Neural cell (in vitro differentiated cells): ENCODE results near the gene TLE3. TPM values are rescaled to one million over a fixed set of nuclear protein-coding genes. Genes with fewer than 3 reads are reported as not detected.

Source experiments
- H2AFZ ChIP-seq: fragments of 200-600, 300-800 bp; sonication (generic), shearing (Covaris generic); 2 replicates; pipeline ENCODE4 v1.6.0; 2014; ENCODE audit warnings: low read depth, mild to moderate bottlenecking, antibody characterized with exemption, low read length, moderate library complexity
- H3F3A ChIP-seq: fragments of 200-600 bp; shearing (Covaris generic); 2 replicates; pipeline ENCODE4 v1.6.1; 2016; ENCODE audit warnings: mild to moderate bottlenecking, moderate library complexity, mixed read lengths, antibody characterized with exemption, low read length; ENCODE audit not compliant: insufficient read depth, poor library complexity, severe bottlenecking
- H3K27ac ChIP-seq: fragments of 200-600, 300-800 bp; sonication (generic), shearing (Covaris generic); 2 replicates; pipeline ENCODE4 v1.5.1; 2014; ENCODE audit warnings: mild to moderate bottlenecking, low read length, moderate library complexity
- H3K27me3 ChIP-seq: fragments of 300-800, 200-600 bp; sonication (generic), shearing (Covaris generic); 2 replicates; pipeline ENCODE4 v1.6.0; 2014; ENCODE audit warnings: mild to moderate bottlenecking, low read depth, low read length, moderate library complexity; ENCODE audit not compliant: insufficient read depth
- H3K36me3 ChIP-seq: fragments of 300-800, 200-600 bp; sonication (generic), shearing (Covaris generic); 2 replicates; pipeline ENCODE4 v1.5.1; 2014; ENCODE audit warnings: mild to moderate bottlenecking, antibody characterized with exemption, low read length, moderate library complexity; ENCODE audit not compliant: insufficient read depth
- H3K4me2 ChIP-seq: fragments of 300-800, 200-600 bp; sonication (generic), shearing (Covaris generic); 2 replicates; pipeline ENCODE4 v1.6.0; 2014; ENCODE audit warnings: mild to moderate bottlenecking, low read length
- H3K4me3 ChIP-seq: fragments of 300-800, 200-600 bp; sonication (generic), shearing (Covaris generic); 2 replicates; pipeline ENCODE4 v1.5.1; 2014; ENCODE audit warnings: mild to moderate bottlenecking, low read length, moderate library complexity
- H3K79me2 ChIP-seq: fragments of 200-600 bp; shearing (Covaris generic); replicated peaks from 2 replicates; pipeline ENCODE4 v1.6.0; 2014; ENCODE audit warnings: mild to moderate bottlenecking, low read length, moderate library complexity; ENCODE audit not compliant: insufficient read depth
- H3K9ac ChIP-seq: fragments of 300-800, 200-600 bp; sonication (generic), shearing (Covaris generic); 2 replicates; pipeline ENCODE4 v1.6.1; 2016; ENCODE audit warnings: mild to moderate bottlenecking, low read length, mixed read lengths
- H3K9me2 ChIP-seq: fragments of 200-600 bp; shearing (Covaris generic); 2 replicates; pipeline ENCODE4 v1.6.1; 2016; ENCODE audit warnings: mild to moderate bottlenecking, low read length, mixed read lengths; ENCODE audit not compliant: insufficient read depth
- H3K9me3 ChIP-seq: fragments of 200-600, 300-800 bp; sonication (generic), shearing (Covaris generic); 2 replicates; pipeline ENCODE4 v1.6.1; 2016; ENCODE audit warnings: mild to moderate bottlenecking, mixed run types, low read length, moderate library complexity, mixed read lengths
- H4K20me1 ChIP-seq: fragments of 200-600 bp; shearing (Covaris generic); 2 replicates; pipeline ENCODE4 v1.6.1; 2016; ENCODE audit warnings: mild to moderate bottlenecking, mixed run types; ENCODE audit not compliant: insufficient read depth
- CTCF ChIP-seq: fragments of 450-650 bp; IDR thresholded peaks from 2 replicates; pipeline ENCODE4 v1.5.1; 2014; ENCODE audit warnings: antibody characterized with exemption, mild to moderate bottlenecking, moderate library complexity; ENCODE audit not compliant: poor library complexity, severe bottlenecking
- EP300 ChIP-seq: fragments of 450-650 bp; conservative IDR thresholded peaks from 2 replicates; pipeline ENCODE4 v1.6.1; 2014; ENCODE audit warnings: antibody characterized with exemption, mild to moderate bottlenecking, moderate library complexity; ENCODE audit not compliant: poor library complexity, severe bottlenecking
- EZH2 ChIP-seq: fragments of 200-600, 300-800 bp; shearing (Covaris generic), sonication (generic); IDR thresholded peaks from 2 replicates; pipeline ENCODE4 v1.6.1; 2014; ENCODE audit warnings: antibody characterized with exemption, low read length, borderline replicate concordance, mild to moderate bottlenecking; ENCODE audit not compliant: insufficient read depth, poor library complexity, severe bottlenecking
- MXI1 ChIP-seq: fragments of 450-650 bp; conservative IDR thresholded peaks from 2 replicates; pipeline ENCODE4 v1.6.1; 2014; ENCODE audit warnings: antibody characterized with exemption, mild to moderate bottlenecking; ENCODE audit not compliant: poor library complexity, severe bottlenecking
- POLR2AphosphoS5 ChIP-seq: IDR thresholded peaks from 2 replicates; pipeline ENCODE4 v1.6.1; 2012
- RAD21 ChIP-seq: fragments of 450-650 bp; conservative IDR thresholded peaks from 2 replicates; pipeline ENCODE4 v1.6.1; 2014; ENCODE audit warnings: antibody characterized with exemption, mild to moderate bottlenecking, moderate library complexity
- REST ChIP-seq: IDR thresholded peaks from 2 replicates; pipeline ENCODE4 v1.6.1; 2012; ENCODE audit warnings: borderline replicate concordance
- SMC3 ChIP-seq: fragments of 450-650 bp; conservative IDR thresholded peaks from 2 replicates; pipeline ENCODE4 v1.6.1; 2014; ENCODE audit warnings: antibody characterized with exemption, mild to moderate bottlenecking, moderate library complexity; ENCODE audit not compliant: poor library complexity
- TAF1 ChIP-seq: IDR thresholded peaks from 2 replicates; pipeline ENCODE4 v1.6.1; 2012; ENCODE audit warnings: low read depth
- polyA plus RNA-seq: library from polyadenylated mRNA; depleted of rRNA; stranded (reverse); fragments of >200 nt; gene quantifications from 2 replicates; pipeline ENCODE4 v1.2.3, GENCODE V29; 2014

TLE3 gene
- polyA plus RNA-seq, 1 donor from 2014 or later, result 27.6 TPM

- H3K4me2 ChIP-seq, result no peak overlapping the region
- H4K20me1 ChIP-seq, result no peaks in the 10 kb centered on the region
- H3K27me3 ChIP-seq, result no peaks in the 10 kb centered on the region
- no peaks in the 10 kb centered on the region for H3K9me3 ChIP-seq
- no peaks in the 10 kb centered on the region for H3K9me2 ChIP-seq
- no peaks in the 10 kb centered on the region for H3F3A ChIP-seq
- no peaks in the 10 kb centered on the region for H3K36me3 ChIP-seq
- H3K79me2 ChIP-seq, result no peaks in the 10 kb centered on the region
- no peak overlapping the region for H3K27ac ChIP-seq
- H3K9ac ChIP-seq, result no peak overlapping the region
- TF ChIP-seq TAF1, result no peak
- no peak overlapping the region for H3K4me3 ChIP-seq
- no peak overlapping the region for H2AFZ ChIP-seq
Observed at GRCh38 chr15:70145261-70145660, 47.5 kb upstream of the TLE3 start.

GRCh38 chr15:70142322-70143191, 44.8 kb upstream of the TLE3 start:
- no peaks in the 10 kb centered on the region for H3F3A ChIP-seq
- no peak overlapping the region for H3K9ac ChIP-seq
- no peaks in the 10 kb centered on the region for H3K79me2 ChIP-seq
- no peaks in the 10 kb centered on the region for H4K20me1 ChIP-seq
- H2AFZ ChIP-seq, result no peak overlapping the region
- no peak overlapping the region for H3K27ac ChIP-seq
- no peaks in the 10 kb centered on the region for H3K36me3 ChIP-seq
- H3K4me2 ChIP-seq, result no peak overlapping the region
- no peaks in the 10 kb centered on the region for H3K27me3 ChIP-seq
- H3K9me3 ChIP-seq, result no peaks in the 10 kb centered on the region
- H3K9me2 ChIP-seq, result no peaks in the 10 kb centered on the region
- TF ChIP-seq EZH2 (no peak), EP300 (no peak), REST (no peak), MXI1 (no peak), POLR2AphosphoS5 (no peak), SMC3 (no peak), RAD21 (no peak)
- no peak overlapping the region for H3K4me3 ChIP-seq

- Histone ChIP-seq H3K4me3 (no peak overlapping the region), H4K20me1 (no peaks in the 10 kb centered on the region), H3K27ac (no peak overlapping the region), H3F3A (no peaks in the 10 kb centered on the region), H3K9ac (no peak overlapping the region), H3K9me2 (no peaks in the 10 kb centered on the region), H3K79me2 (no peaks in the 10 kb centered on the region), H3K36me3 (no peaks in the 10 kb centered on the region), H3K4me2 (no peak overlapping the region), H2AFZ (no peak overlapping the region), H3K9me3 (no peaks in the 10 kb centered on the region), H3K27me3 (no peaks in the 10 kb centered on the region)
- TF ChIP-seq POLR2AphosphoS5 (no peak), MXI1 (no peak), TAF1 (no peak), RAD21 (no peak), CTCF (no peak), REST (no peak), SMC3 (no peak), EP300 (no peak), EZH2 (no peak)
Observed at GRCh38 chr15:70142072-70142321, 44.3 kb upstream of the TLE3 start.
